Endothelial cell of umbilical vein (primary cell): Measurements from ENCODE around the gene CEACAM6.

Experiments used
- CTCF ChIP-seq, 2 donors: IDR thresholded peaks; 1 replicate in 1 of 2; 2 replicates in 1 of 2; pipeline ENCODE4 v1.5.1; 2011; ENCODE audit warnings: low read length in 2 of 2, mild to moderate bottlenecking in 2 of 2, moderate library complexity in 2 of 2, control low read depth in 1 of 2, inconsistent platforms in 1 of 2, low read depth in 1 of 2; ENCODE audit not compliant: insufficient read depth in 1 of 2; ENCODE audit errors: extremely low read depth in 1 of 2
- EZH2 ChIP-seq: IDR thresholded peaks from 2 replicates; pipeline ENCODE4 v1.6.1; 2012; ENCODE audit warnings: borderline replicate concordance, low read depth, mild to moderate bottlenecking, moderate library complexity, low read length, inconsistent platforms; ENCODE audit not compliant: severe bottlenecking
- POLR2A ChIP-seq: IDR thresholded peaks from 2 replicates; pipeline ENCODE4 v1.6.1; 2012; ENCODE audit warnings: low read depth, mild to moderate bottlenecking, control low read depth, low read length

DNA sequence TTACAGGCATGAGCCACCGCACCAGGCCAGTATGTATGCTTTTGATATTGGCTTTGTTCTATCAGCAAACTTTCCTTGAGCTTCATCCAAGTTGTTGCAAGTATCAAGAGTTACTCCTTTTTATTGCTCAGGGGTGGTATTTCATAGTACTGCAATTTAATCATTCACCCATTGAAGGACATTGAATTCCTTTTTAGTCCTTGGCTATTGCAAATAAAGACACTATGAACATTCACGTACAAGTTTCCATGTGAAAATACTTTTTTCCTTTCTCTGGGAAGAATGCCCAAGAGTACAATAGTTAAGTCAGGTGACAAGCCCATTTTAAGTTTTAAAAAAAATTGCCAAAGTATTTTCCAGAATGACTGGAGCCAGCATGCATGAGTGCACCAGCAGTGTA is 61.4 kb downstream of the CEACAM6 start:
- TF ChIP-seq CTCF (IDR thresholded peaks at IDR 0.05; ENCODE audit: extremely low read depth in 1 of 2, insufficient read depth in 1 of 2, low read depth in 1 of 2, low read length in 2 of 2) (no peak), POLR2A (no peak), EZH2 (no peak)
